Ovary (tissue), 3 donors: Measurements from ENCODE around the gene KLHDC8A.

Source experiments
- POLR2A ChIP-seq: fragments of 450-650 bp; IDR thresholded peaks from one replicate; pipeline ENCODE4 v1.6.1; 2017; ENCODE audit warnings: antibody characterized with exemption, mild to moderate bottlenecking, moderate library complexity
- TF ChIP-seq, protein P1 (sequence below), 3 donors: fragments of 450-650 bp in 2 of 3; fragments of 200-600 bp in 1 of 3; IDR thresholded peaks; one replicate each; pipeline versions ENCODE4 v1.5.1 to v1.8.0; 2016 to 2022; ENCODE audit warnings: antibody characterized with exemption in 3 of 3, mild to moderate bottlenecking in 1 of 3
- donor health status: DM: no; HTN: no; CAD: no.

DNA sequence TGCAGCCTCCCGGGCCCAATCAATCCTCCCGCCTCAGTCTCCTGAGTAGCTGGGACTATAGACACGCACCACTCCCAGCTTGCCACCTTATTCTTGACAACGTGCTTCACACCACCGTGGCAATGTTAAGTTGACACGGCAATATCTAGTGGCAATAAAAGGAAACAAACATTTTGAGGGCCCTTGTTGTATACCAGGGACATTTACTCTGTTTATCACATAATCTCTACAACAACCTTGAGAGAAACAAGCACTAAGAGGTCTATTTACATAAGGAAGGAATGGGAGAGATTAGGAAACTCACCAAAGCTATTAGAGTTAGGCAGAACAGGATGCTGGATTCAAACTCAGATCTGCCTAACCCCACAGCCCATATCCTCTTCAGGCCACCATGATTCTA lies 3.1 kb downstream of the KLHDC8A start:
- TF ChIP-seq, protein P1, sequence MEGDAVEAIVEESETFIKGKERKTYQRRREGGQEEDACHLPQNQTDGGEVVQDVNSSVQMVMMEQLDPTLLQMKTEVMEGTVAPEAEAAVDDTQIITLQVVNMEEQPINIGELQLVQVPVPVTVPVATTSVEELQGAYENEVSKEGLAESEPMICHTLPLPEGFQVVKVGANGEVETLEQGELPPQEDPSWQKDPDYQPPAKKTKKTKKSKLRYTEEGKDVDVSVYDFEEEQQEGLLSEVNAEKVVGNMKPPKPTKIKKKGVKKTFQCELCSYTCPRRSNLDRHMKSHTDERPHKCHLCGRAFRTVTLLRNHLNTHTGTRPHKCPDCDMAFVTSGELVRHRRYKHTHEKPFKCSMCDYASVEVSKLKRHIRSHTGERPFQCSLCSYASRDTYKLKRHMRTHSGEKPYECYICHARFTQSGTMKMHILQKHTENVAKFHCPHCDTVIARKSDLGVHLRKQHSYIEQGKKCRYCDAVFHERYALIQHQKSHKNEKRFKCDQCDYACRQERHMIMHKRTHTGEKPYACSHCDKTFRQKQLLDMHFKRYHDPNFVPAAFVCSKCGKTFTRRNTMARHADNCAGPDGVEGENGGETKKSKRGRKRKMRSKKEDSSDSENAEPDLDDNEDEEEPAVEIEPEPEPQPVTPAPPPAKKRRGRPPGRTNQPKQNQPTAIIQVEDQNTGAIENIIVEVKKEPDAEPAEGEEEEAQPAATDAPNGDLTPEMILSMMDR (IDR thresholded peaks at IDR 0.05), result no peak
- TF ChIP-seq POLR2A, result no peak
